ENCODE measurements around the gene POPDC3. TPM values are rescaled to one million over a fixed set of nuclear protein-coding genes. Genes with fewer than 3 reads are reported as not detected.

The POPDC3 gene
- total and polyA plus RNA-seq, 2 of the 13 experiments (the other 11 are each of a cell fraction or from before 2014, with no cell fraction given) = 0.18 to 0.20 TPM

DNA sequence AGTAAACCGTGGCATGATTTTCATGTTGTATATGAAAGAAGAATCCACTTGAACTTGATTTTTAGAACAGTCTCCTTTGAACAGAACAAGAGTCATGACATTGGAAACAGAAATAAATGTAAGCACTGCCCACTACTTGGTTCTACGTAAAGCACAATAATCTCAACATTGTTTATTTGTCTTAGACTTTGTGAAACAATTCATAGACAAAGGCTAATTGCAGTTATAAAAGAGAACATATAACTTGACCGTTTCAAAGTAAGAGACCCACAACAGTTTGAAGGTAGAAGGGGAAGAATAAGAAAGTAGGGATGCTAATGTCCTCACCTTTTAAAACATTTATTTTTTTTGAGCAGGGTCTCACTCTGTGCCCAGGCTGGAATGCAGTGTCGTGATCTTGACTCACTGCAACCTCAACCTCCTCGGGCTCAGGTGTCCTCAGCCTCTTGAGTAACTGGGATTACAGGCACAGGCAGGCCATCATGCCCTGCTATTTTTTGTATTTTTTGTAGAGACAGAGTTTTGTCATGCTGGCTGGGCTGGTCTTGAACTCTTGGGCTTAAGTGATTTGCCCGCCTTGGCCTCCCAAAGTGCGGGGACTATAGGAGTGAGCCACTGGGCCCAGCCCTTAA is 71.1 kb downstream of the POPDC3 start:
- Histone ChIP-seq H3K36me3 (replicated peaks in 1 of 2; ENCODE audit: control insufficient read depth in 1 of 2, insufficient read depth in 2 of 2, low read length in 2 of 2) (no peaks in the 10 kb centered on the region), H3K27ac (ENCODE audit: extremely low read length, insufficient read depth, low read length) (no peak overlapping the region), H4K20me1 (ENCODE audit: insufficient read depth, low read length) (no peaks in the 10 kb centered on the region), H3K27me3 (ENCODE audit: control insufficient read depth in 1 of 2, insufficient read depth in 2 of 2, low read length in 2 of 2) (no peaks in the 10 kb centered on the region; a peak in 1 of 5 replicates), H3K9ac (ENCODE audit: insufficient read depth, low read depth, low read length) (no peak overlapping the region), H3K4me1 (ENCODE audit: insufficient read depth, low read length) (peaks cover 8% of the 10 kb centered on the region), H2AFZ (ENCODE audit: low read length) (no peak overlapping the region), H3K9me3 (ENCODE audit: low read length) (no peaks in the 10 kb centered on the region), H3K79me2 (ENCODE audit: insufficient read depth, low read length) (no peaks in the 10 kb centered on the region), H3K4me3 (replicated peaks in 1 of 3; ENCODE audit: insufficient read depth in 1 of 3, low read depth in 2 of 3, low read length in 3 of 3) (no peak overlapping the region), H3K4me2 (ENCODE audit: low read depth, low read length) (no peak overlapping the region)
- DNase-seq (ENCODE audit: low spot score) = no peak
- intact Hi-C loops (cut with micrococcal nuclease; ENCODE audit: unreplicated experiment) = no loop called here
- TF ChIP-seq, protein P1, sequence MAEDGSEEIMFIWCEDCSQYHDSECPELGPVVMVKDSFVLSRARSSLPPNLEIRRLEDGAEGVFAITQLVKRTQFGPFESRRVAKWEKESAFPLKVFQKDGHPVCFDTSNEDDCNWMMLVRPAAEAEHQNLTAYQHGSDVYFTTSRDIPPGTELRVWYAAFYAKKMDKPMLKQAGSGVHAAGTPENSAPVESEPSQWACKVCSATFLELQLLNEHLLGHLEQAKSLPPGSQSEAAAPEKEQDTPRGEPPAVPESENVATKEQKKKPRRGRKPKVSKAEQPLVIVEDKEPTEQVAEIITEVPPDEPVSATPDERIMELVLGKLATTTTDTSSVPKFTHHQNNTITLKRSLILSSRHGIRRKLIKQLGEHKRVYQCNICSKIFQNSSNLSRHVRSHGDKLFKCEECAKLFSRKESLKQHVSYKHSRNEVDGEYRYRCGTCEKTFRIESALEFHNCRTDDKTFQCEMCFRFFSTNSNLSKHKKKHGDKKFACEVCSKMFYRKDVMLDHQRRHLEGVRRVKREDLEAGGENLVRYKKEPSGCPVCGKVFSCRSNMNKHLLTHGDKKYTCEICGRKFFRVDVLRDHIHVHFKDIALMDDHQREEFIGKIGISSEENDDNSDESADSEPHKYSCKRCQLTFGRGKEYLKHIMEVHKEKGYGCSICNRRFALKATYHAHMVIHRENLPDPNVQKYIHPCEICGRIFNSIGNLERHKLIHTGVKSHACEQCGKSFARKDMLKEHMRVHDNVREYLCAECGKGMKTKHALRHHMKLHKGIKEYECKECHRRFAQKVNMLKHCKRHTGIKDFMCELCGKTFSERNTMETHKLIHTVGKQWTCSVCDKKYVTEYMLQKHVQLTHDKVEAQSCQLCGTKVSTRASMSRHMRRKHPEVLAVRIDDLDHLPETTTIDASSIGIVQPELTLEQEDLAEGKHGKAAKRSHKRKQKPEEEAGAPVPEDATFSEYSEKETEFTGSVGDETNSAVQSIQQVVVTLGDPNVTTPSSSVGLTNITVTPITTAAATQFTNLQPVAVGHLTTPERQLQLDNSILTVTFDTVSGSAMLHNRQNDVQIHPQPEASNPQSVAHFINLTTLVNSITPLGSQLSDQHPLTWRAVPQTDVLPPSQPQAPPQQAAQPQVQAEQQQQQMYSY (CRISPR knock-in tag; IDR thresholded peaks at IDR 0.05) = no peak
- TF ChIP-seq MATR3 (CRISPR knock-in tag; IDR thresholded peaks at IDR 0.05) (no peak), MBNL3 (CRISPR knock-in tag; conservative IDR thresholded peaks at IDR 0.05) (no peak), HMG20B (CRISPR knock-in tag; conservative IDR thresholded peaks at IDR 0.05) (no peak)
- FAIRE-seq = no peak
- in situ Hi-C loops (cut with HindIII; ENCODE audit: extremely low pct_ligation_motif_present, low pct_unique_long_range_greater_than_20kb) = no loop called here
- BruUV-seq (replicated peaks) = no TSS peak
- no peak for ATAC-seq
- 50% methylated on average over 7 of the region's 7 CpGs for WGBS (ENCODE audit: low lambda C conversion rate)
- ChIA-PET POLR2A (no interaction called here), CTCF (ENCODE audit: low intra/inter-chr PET ratio, low total read pairs) (no interaction called here)

Other genes with a start within 250 kb of the POPDC3 start
- 56.8 and 100 TPM in 2 replicates for gene LIN28B, start 222.9 kb downstream of the POPDC3 start, total RNA-seq (2016; rRNA removed; fragmentation: Illumina TruSeq; extraction: Trizol)
- 8.8 and 14.5 TPM in 2 replicates for gene LIN28B, start 222.9 kb downstream of the POPDC3 start, polyA plus RNA-seq (2011; rRNA removed)
- 15.9 and 32.2 TPM in 2 replicates for gene PREP, start 223.1 kb upstream of the POPDC3 start, total RNA-seq (2016; rRNA removed; fragmentation: Illumina TruSeq; extraction: Trizol)
- 11.4 and 12.6 TPM in 2 replicates for gene PREP, start 223.1 kb upstream of the POPDC3 start, polyA plus RNA-seq (2011; rRNA removed)